Measurements from ENCODE around the gene SORL1.
A peak's percentile ranks its signal among the peaks of the same experiment; 100 is the strongest.
"Not testable (repeated sequence)": the region's sequence is repeated elsewhere in the genome, so short reads cannot be mapped to it uniquely, and the experiment has no call there.

The SORL1 gene

GRCh38 chr11:121451986-121452608 is at the start of gene SORL1:
TSS of gene SORL1 (plus strand) at chr11:121452314. CDS start at chr11:121452332, 18 bp downstream.
- peak; percentile 56 to 67 for DNase-seq (ENCODE audit: low read depth in 1 of 2, low spot score in 1 of 2)

- no peak for DNase-seq (ENCODE audit: low read depth in 1 of 2, low spot score in 1 of 2)
These were observed 46.5 kb upstream of the SORL1 start for GRCh38 chr11:121405646-121406045.

GRCh38 chr11:121406291-121406690 is 45.8 kb upstream of the SORL1 start:
- no peak for DNase-seq (ENCODE audit: low read depth in 1 of 2, low spot score in 1 of 2)

GRCh38 chr11:121408830-121409229 is 43.3 kb upstream of the SORL1 start:
- no peak for DNase-seq (ENCODE audit: low read depth in 1 of 2, low spot score in 1 of 2)

GRCh38 chr11:121410041-121410440 is 42.1 kb upstream of the SORL1 start:
- not testable (repeated sequence) for DNase-seq (ENCODE audit: low read depth in 1 of 2, low spot score in 1 of 2)

- not testable (repeated sequence) for DNase-seq (ENCODE audit: low read depth in 1 of 2, low spot score in 1 of 2)
These were observed 40.8 kb upstream of the SORL1 start for GRCh38 chr11:121411330-121411729.

GRCh38 chr11:121412000-121412587 is 40.0 kb upstream of the SORL1 start:
- DNase-seq (ENCODE audit: low read depth in 1 of 2, low spot score in 1 of 2): no peak

- DNase-seq (ENCODE audit: low read depth in 1 of 2, low spot score in 1 of 2): no peak
These were observed 39.3 kb upstream of the SORL1 start for GRCh38 chr11:121412711-121413415.

GRCh38 chr11:121414141-121414913 is 37.8 kb upstream of the SORL1 start:
- DNase-seq (ENCODE audit: low read depth in 1 of 2, low spot score in 1 of 2): no peak

GRCh38 chr11:121415856-121416255 is 36.3 kb upstream of the SORL1 start:
- no peak for DNase-seq (ENCODE audit: low read depth in 1 of 2, low spot score in 1 of 2)

GRCh38 chr11:121417055-121417551 is 35.0 kb upstream of the SORL1 start:
- DNase-seq (ENCODE audit: low read depth in 1 of 2, low spot score in 1 of 2): peak in 1 of 2 donors; percentile 29

- DNase-seq (ENCODE audit: low read depth in 1 of 2, low spot score in 1 of 2): no peak
These were observed 34.5 kb upstream of the SORL1 start for GRCh38 chr11:121417607-121418006.

GRCh38 chr11:121418625-121419114 is 33.4 kb upstream of the SORL1 start:
- DNase-seq (ENCODE audit: low read depth in 1 of 2, low spot score in 1 of 2): peak in 1 of 2 donors; percentile 10

- no peak for DNase-seq (ENCODE audit: low read depth in 1 of 2, low spot score in 1 of 2)
These were observed 32.3 kb upstream of the SORL1 start for GRCh38 chr11:121419836-121420235.

GRCh38 chr11:121420398-121420797 is 31.7 kb upstream of the SORL1 start:
- no peak for DNase-seq (ENCODE audit: low read depth in 1 of 2, low spot score in 1 of 2)

GRCh38 chr11:121421149-121421901 is 30.8 kb upstream of the SORL1 start:
- no peak for DNase-seq (ENCODE audit: low read depth in 1 of 2, low spot score in 1 of 2)

GRCh38 chr11:121422675-121423074 is 29.4 kb upstream of the SORL1 start:
- no peak for DNase-seq (ENCODE audit: low read depth in 1 of 2, low spot score in 1 of 2)

- no peak for DNase-seq (ENCODE audit: low read depth in 1 of 2, low spot score in 1 of 2)
These were observed 26.3 kb upstream of the SORL1 start for GRCh38 chr11:121425828-121426227.

GRCh38 chr11:121426476-121427399 is 25.4 kb upstream of the SORL1 start:
- DNase-seq (ENCODE audit: low read depth in 1 of 2, low spot score in 1 of 2): peak; percentile 16 to 37

GRCh38 chr11:121427400-121427744 is 24.7 kb upstream of the SORL1 start:
- DNase-seq (ENCODE audit: low read depth in 1 of 2, low spot score in 1 of 2): no peak
